Right cardiac atrium (tissue), 5 donors: Measurements from ENCODE around the gene GGT6. TPM values are rescaled to one million over a fixed set of nuclear protein-coding genes. Genes with fewer than 3 reads are reported as not detected.

Experiments used
- ATAC-seq, 2 donors: fragments of 200-7000 bp; cut with Tn5 transposase; one replicate each; pipeline versions ENCODE4 v1.8.0 to v1.9.1; 2020; ENCODE audit warnings: moderate library complexity in 2 of 2, mild to moderate bottlenecking in 1 of 2
- DNase-seq, 3 donors: peaks; one replicate each; pipeline ENCODE4 v3.0.0-alpha.2; 2020
- H3K27ac ChIP-seq: one replicate; pipeline ENCODE4 v1.5.1; 2013; ENCODE audit warnings: mild to moderate bottlenecking, low read length, control low read depth, moderate library complexity
- H3K27me3 ChIP-seq: one replicate; pipeline ENCODE4 v1.6.1; 2013; ENCODE audit not compliant: control insufficient read depth, insufficient read depth
- H3K4me1 ChIP-seq: one replicate; pipeline ENCODE4 v1.6.1; 2013; ENCODE audit warnings: low read length; ENCODE audit not compliant: control insufficient read depth, insufficient read depth
- H3K4me3 ChIP-seq: one replicate; pipeline ENCODE4 v1.5.1; 2013; ENCODE audit warnings: low read length, control low read depth
- H3K9me3 ChIP-seq: one replicate; pipeline ENCODE4 v1.6.1; 2013; ENCODE audit warnings: low read length; ENCODE audit not compliant: control insufficient read depth
- WGBS: extraction: QIAGEN DNeasy Blood & Tissue Kit; methylation state at CpG from one replicate; pipeline ENCODE4 v1.1.7; 2013; 5-methylcytosine and 5-hydroxymethylcytosine counted together
- intact Hi-C, 4 donors: fragments of 100-400 bp; cut with DNase I; formaldehyde crosslinking; loops; one replicate each; pipeline versions ENCODE4 v1.11.0 to v1.14.0; 2022 to 2023
- polyA plus RNA-seq: library from polyadenylated mRNA; stranded (reverse); fragments of 200-250 nt; gene quantifications from one replicate; pipeline ENCODE4 v1.2.3, GENCODE V29; 2013
- total RNA-seq, 4 donors: library from RNA; stranded (reverse); fragmentation: NEBNext Ultra II Directional; extraction: Animal tissue kit (Norgen Biotek cat#: 25700); gene quantifications; one replicate each; pipeline ENCODE4 v1.2.1, GENCODE V29; 2021
- donor health status: healthy with polysubstance abuse.
- donor health status: DM: no; HTN: yes; CAD: no.
- donor health status: DM: no; HTN: no; CAD: no.
- donor health status: DM: no; HTN: yes; CAD: no; lungs with severe emphysema.
- donor health status: DM: yes; HTN: yes; CAD: no.

GGT6 gene
- total and polyA plus RNA-seq, 5 donors: not detected

DNA sequence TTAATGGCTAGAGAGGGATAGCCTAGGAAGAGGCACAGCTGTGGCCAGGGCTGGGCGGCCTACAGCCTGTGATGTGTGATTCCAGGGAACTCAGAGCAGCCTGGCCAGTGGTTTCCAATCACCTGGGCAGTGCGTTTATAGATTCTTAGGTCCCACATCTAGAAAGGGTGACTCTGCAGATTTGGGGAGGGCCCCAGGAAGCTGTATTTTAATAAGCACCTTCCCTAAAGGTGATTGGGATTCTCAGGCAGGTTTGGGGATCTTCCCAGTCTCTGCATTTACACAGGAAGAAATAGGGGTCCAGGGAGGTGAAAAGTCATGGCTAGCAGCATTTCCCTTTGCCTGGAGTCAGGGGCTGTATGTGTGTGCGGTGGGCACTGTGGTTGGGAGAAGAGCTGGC, 52.2 kb downstream of the GGT6 start:
- ATAC-seq: no peak
- Histone ChIP-seq H3K4me3 (no peak overlapping the region), H3K27ac (no peak overlapping the region), H3K27me3 (no peaks in the 10 kb centered on the region), H3K9me3 (no peaks in the 10 kb centered on the region), H3K4me1 (peaks cover 3% of the 10 kb centered on the region)
- intact Hi-C loops: no loop called here
- peak in 1 of 3 donors; percentile 41 for DNase-seq
- WGBS: 85% methylated on average over 3 of the region's 3 CpGs

DNA sequence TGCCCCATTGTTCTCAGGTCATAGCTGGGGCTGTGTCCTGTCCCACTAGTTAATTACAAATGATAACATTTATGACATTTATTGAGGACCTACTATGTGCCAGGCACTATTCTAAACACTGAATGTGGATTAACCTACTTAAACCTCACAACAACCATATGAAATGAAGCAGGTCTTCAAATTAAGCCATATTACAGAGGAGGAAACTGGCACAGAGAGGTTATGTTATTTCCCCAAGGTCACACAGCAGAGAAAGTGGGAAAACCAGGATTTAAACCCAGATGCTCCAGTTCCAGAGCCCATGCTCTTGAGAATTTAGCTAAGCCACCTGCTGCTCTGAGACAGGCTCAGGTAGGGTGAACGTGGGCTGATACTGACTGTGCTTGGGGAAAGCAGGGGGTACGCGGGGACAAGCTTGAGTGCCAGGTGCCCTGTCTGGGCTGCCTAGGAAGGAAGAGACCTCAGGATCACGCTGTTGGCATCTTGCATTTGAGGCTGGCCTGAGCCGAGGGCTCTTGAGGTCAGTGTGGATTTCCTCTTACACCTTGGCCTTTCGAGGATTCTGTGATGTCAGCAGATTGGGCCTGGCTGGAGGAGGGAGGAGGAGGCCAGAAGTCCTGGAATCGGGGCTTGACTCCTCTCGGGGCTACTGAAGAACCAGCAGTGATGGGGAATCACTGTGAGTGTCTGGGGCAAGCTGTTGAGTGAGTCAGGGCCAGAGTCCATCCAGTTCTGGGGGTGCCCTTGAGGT, 52.8 kb downstream of the GGT6 start:
- ATAC-seq (no peak), DNase-seq (peak in 1 of 3 donors; percentile 35)
- Histone ChIP-seq H3K4me3 (no peak overlapping the region), H3K27me3 (no peaks in the 10 kb centered on the region), H3K4me1 (peaks cover 3% of the 10 kb centered on the region), H3K9me3 (no peaks in the 10 kb centered on the region), H3K27ac (no peak overlapping the region)
- intact Hi-C loops: no loop called here
- WGBS: 72% methylated on average over 8 of the region's 8 CpGs

Other genes starting within 250 kb of the GGT6 start
- gene UBE2G1, start 193.9 kb downstream of the GGT6 start, total RNA-seq: 10 to 100 TPM; 50.0 to 55.1 (median 52.3) TPM
- 24.0 TPM for gene UBE2G1, start 193.9 kb downstream of the GGT6 start, polyA plus RNA-seq
- gene SPNS3, start 126.6 kb downstream of the GGT6 start, total RNA-seq: under 1 TPM in 2 of 4 donors, not detected in 2; 0.29 to 0.45 TPM
- 0.23 TPM for gene SPNS3, start 126.6 kb downstream of the GGT6 start, polyA plus RNA-seq
- gene SPNS2, start 61.7 kb downstream of the GGT6 start, total RNA-seq: 10 to 100 TPM in 2 of 4 donors, 1 to 10 TPM in 2; 9.6 to 12.7 (median 10.3) TPM
- gene SPNS2, start 61.7 kb downstream of the GGT6 start, polyA plus RNA-seq: 16.2 TPM
- 10 to 100 TPM; 18.4 to 28.5 (median 23.1) TPM for gene MYBBP1A, start 5.2 kb downstream of the GGT6 start, total RNA-seq
- 15.9 TPM for gene MYBBP1A, start 5.2 kb downstream of the GGT6 start, polyA plus RNA-seq
- 10 to 100 TPM; 10.7 to 20.8 (median 14.2) TPM for gene SMTNL2, start 24.0 kb upstream of the GGT6 start, total RNA-seq
- gene SMTNL2, start 24.0 kb upstream of the GGT6 start, polyA plus RNA-seq: 5.8 TPM
- gene ALOX15, start 81.1 kb upstream of the GGT6 start, total RNA-seq: 1 to 10 TPM in 2 of 4 donors, under 1 TPM in 1, not detected in 1; 0.91 to 2.0 (median 1.0) TPM
- 0.05 TPM for gene ALOX15, start 81.1 kb upstream of the GGT6 start, polyA plus RNA-seq
- gene PELP1, start 143.6 kb upstream of the GGT6 start, total RNA-seq: 10 to 100 TPM; 29.7 to 40.9 (median 36.7) TPM
- 21.1 TPM for gene PELP1, start 143.6 kb upstream of the GGT6 start, polyA plus RNA-seq
- gene ARRB2, start 150.1 kb upstream of the GGT6 start, total RNA-seq: 10 to 100 TPM; 21.6 to 35.1 (median 25.5) TPM
- gene ARRB2, start 150.1 kb upstream of the GGT6 start, polyA plus RNA-seq: 17.0 TPM
- 10 to 100 TPM; 17.8 to 21.6 (median 21.0) TPM for gene MED11, start 170.9 kb upstream of the GGT6 start, total RNA-seq
- 47.6 TPM for gene MED11, start 170.9 kb upstream of the GGT6 start, polyA plus RNA-seq
- under 1 TPM; 0.20 to 0.53 (median 0.33) TPM for gene ZMYND15, start 179.3 kb upstream of the GGT6 start, total RNA-seq
- gene ZMYND15, start 179.3 kb upstream of the GGT6 start, polyA plus RNA-seq: 0.23 TPM
- gene CXCL16, start 179.4 kb upstream of the GGT6 start, total RNA-seq: 1 to 10 TPM; 5.0 to 6.3 (median 5.5) TPM
- gene CXCL16, start 179.4 kb upstream of the GGT6 start, polyA plus RNA-seq: 2.5 TPM
- gene TM4SF5, start 211.3 kb upstream of the GGT6 start, total RNA-seq: not detected
- gene TM4SF5, start 211.3 kb upstream of the GGT6 start, polyA plus RNA-seq: not detected
- gene VMO1, start 225.8 kb upstream of the GGT6 start, total RNA-seq: 1 to 10 TPM in 3 of 4 donors, under 1 TPM in 1; 0.45 to 1.6 (median 1.4) TPM
- gene VMO1, start 225.8 kb upstream of the GGT6 start, polyA plus RNA-seq: 0.70 TPM
- gene GLTPD2, start 228.4 kb upstream of the GGT6 start, total RNA-seq: not detected
- gene GLTPD2, start 228.4 kb upstream of the GGT6 start, polyA plus RNA-seq: not detected
- gene PSMB6, start 235.6 kb upstream of the GGT6 start, total RNA-seq: 100 to 1,000 TPM; 149 to 163 (median 151) TPM
- 234 TPM for gene PSMB6, start 235.6 kb upstream of the GGT6 start, polyA plus RNA-seq
- gene PLD2, start 246.6 kb upstream of the GGT6 start, total RNA-seq: 10 to 100 TPM; 12.0 to 15.3 (median 13.4) TPM
- 10.0 TPM for gene PLD2, start 246.6 kb upstream of the GGT6 start, polyA plus RNA-seq